Stimulated activated CD4-positive, alpha-beta T cell treated with anti-CD3 and anti-CD28 coated beads, Interleukin-15, amount 100 ng/mL, for 48 hours (primary cell): ENCODE data around the gene FBL.
"Not testable (repeated sequence)": the region's sequence is repeated elsewhere in the genome, so short reads cannot be mapped to it uniquely, and the experiment has no call there.

Source experiments
- DNase-seq, 2 donors: peaks; one replicate each; pipeline ENCODE4 v3.0.0-alpha.2; 2020; ENCODE audit warnings: low read depth in 2 of 2

Gene FBL

GRCh38 chr19:39876486-39876885 is 30.3 kb upstream of the FBL start:
- not testable (repeated sequence) for DNase-seq

- not testable (repeated sequence) for DNase-seq
Observed at GRCh38 chr19:39875401-39875864, 29.3 kb upstream of the FBL start.

GRCh38 chr19:39874404-39874803 is 28.2 kb upstream of the FBL start:
- no peak for DNase-seq

- DNase-seq = no peak
Observed at GRCh38 chr19:39873385-39873784, 27.2 kb upstream of the FBL start.

GRCh38 chr19:39871886-39872866 is 26.0 kb upstream of the FBL start:
- no peak for DNase-seq

- DNase-seq = no peak
Observed at GRCh38 chr19:39871362-39871761, 25.2 kb upstream of the FBL start.

- DNase-seq = no peak
Observed at GRCh38 chr19:39870171-39870971, 24.2 kb upstream of the FBL start.

DNA sequence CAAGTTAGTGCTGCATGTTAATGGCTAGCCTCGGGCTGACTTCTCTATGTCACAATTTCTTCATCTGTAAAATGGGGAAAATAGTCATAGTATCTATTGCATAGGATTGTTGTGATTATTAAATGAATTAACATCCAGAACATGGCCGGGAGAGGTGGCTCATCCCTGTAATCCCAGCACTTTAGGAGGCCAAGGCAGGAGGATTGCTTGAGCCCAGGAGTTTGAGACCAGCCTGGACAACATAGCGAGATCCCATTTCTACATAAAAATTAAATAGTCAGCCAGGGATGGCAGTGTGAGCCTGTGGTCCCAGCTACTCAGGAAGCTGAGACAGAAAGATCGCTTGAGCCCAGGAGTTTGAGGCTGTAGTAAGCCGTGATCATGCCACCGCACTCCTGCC is 21.8 kb upstream of the FBL start:
- no peak for DNase-seq

DNA sequence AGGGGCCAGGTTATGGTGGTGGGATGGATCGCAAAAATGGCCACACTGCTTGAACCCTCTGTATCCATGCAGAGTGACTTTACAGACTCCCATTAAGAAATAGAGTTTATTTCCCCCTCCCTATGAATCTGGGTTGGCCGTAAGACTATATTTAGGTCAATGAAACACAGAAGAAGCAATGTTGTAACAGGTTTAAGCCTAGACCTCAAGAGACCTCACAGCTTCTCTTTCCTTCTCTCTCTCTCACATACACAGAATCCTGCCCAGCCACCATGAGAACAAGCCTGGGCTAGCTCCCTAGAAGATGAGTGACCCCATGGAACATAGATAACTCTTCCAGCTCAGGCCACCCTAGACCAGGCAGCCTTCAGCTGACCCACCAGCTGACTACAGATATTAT is 21.0 kb upstream of the FBL start:
- no peak for DNase-seq

DNA sequence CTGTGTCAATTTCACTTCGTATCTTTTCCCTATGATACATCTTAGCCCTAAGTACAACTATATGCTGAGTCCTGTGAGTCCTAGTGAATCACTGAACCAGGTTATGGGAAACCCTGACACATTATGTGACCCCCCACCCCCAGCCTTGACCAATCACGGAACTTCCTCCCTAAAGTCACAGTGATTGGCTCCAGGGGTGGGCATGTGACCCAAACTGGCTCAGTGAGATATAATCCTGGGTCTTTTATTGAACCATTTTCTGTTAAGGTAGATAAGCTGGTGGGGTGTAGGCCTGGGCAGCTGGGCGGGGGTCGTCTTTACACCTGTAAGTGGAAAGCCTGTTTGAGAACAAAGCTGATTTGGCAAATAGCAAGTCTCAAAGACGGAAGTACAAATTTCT is 19.8 kb upstream of the FBL start:
- DNase-seq = no peak

DNA sequence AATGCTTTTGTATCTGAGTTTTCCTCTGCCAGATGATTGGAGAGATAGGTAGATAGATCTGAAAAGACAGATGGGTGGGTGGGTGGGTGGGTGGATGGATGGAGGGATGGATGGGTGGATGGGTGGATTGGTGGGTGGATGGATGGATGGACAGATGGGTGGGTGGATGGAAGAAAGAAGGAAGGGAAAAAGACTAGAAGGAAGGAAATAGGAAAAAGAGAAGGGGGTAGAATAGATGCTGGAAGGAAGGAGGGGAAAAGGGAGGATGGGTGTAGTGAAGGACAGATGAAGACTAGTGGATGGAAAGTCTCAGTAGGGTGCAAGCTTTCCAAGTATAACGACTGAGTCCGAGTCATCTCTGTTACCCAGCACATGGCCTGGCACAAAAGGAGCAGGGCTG is 19.0 kb upstream of the FBL start:
- DNase-seq = no peak

- DNase-seq = no peak
Observed at GRCh38 chr19:39864118-39864517, 17.9 kb upstream of the FBL start.

GRCh38 chr19:39858541-39858940 is 12.4 kb upstream of the FBL start:
- DNase-seq = no peak

GRCh38 chr19:39852882-39853281 is 6.7 kb upstream of the FBL start:
- no peak for DNase-seq

DNA sequence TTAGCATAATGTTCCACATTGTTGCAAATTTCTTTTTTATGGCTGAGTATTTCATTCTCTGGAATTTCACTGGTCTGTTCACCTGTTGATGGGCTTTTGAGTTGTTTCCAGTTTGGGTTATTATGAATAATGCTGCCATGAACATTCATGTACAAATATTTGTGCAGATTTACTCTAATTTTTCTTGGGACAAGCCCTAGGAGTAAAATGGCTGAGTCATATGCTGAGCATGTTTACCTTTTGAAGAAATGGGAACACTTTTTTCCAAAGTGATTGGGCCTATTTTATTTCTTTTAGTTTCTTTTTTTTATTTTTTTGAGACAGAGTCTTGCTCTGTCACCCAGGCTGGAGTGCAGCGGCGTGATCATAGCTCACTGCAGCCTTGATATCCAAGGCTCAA is 4.7 kb upstream of the FBL start:
- DNase-seq = no peak

GRCh38 chr19:39848392-39848791 is 2.2 kb upstream of the FBL start:
- no peak for DNase-seq

- DNase-seq = no peak
Observed at GRCh38 chr19:39847525-39847924, 1.3 kb upstream of the FBL start.

GRCh38 chr19:39846678-39847486 is 703 bp upstream of the FBL start:
- no peak for DNase-seq

- DNase-seq = no peak
Observed at GRCh38 chr19:39845584-39845932, 621 bp downstream of the FBL start.

- DNase-seq = no peak
Observed at GRCh38 chr19:39845172-39845571, 1.0 kb downstream of the FBL start.

- DNase-seq = no peak
Observed at GRCh38 chr19:39843919-39844793, 2.0 kb downstream of the FBL start.
